Loucy (cell line): ENCODE measurements around the gene TMPO.

Experiments
- CTCF ChIP-seq: fragments of 200-600 bp; sonication (generic); conservative IDR thresholded peaks from 2 replicates; pipeline ENCODE4 v1.5.1; 2014; ENCODE audit warnings: mild to moderate bottlenecking, antibody characterized with exemption, low read length
- EZH2phosphoT487 ChIP-seq: fragments of 200-600 bp; IDR thresholded peaks from 2 replicates; pipeline ENCODE4 v1.6.1; 2018; ENCODE audit warnings: antibody characterized with exemption, mild to moderate bottlenecking, moderate library complexity, borderline replicate concordance

- no peak for TF ChIP-seq CTCF
- TF ChIP-seq EZH2phosphoT487: no peak
These were observed 36.8 kb upstream of the TMPO start for GRCh38 chr12:98478606-98479005.
